ENCODE data around the gene MRPS24. TPM values are rescaled to one million over a fixed set of nuclear protein-coding genes. Genes with fewer than 3 reads are reported as not detected.

The MRPS24 gene
- total and polyA plus RNA-seq, 2 of the 13 experiments (the other 11 are each of a cell fraction or from before 2014, with no cell fraction given) = 135 to 162 TPM

GRCh38 chr7:43847496-43847895, 21.8 kb downstream of the MRPS24 start (continued):
- TF ChIP-seq ZNF768 (CRISPR knock-in tag; IDR thresholded peaks at IDR 0.05) (no peak), NRL (CRISPR knock-in tag; IDR thresholded peaks at IDR 0.05; ENCODE audit: borderline replicate concordance) (no peak)

- no peaks in the 10 kb centered on the region for H3K9me3 ChIP-seq (ENCODE audit: low read length)
- ATAC-seq (no peak), FAIRE-seq (no peak), DNase-seq (ENCODE audit: low spot score) (no peak)
- intact Hi-C loops (cut with micrococcal nuclease; ENCODE audit: unreplicated experiment) (no loop called here), in situ Hi-C loops (cut with HindIII; ENCODE audit: extremely low pct_ligation_motif_present, low pct_unique_long_range_greater_than_20kb) (loop anchor here (25.0 kb wide), 1 partner anchor 382 kb away; no protein-coding TSS in a partner anchor)
- H2AFZ ChIP-seq (ENCODE audit: low read length) = no peak overlapping the region
- peak; percentile 44; the same call in 1 of the 2 replicates for TF ChIP-seq CREB1 (IDR thresholded peaks at IDR 0.05)
- TF ChIP-seq CREB1 (CRISPR knock-in tag; IDR thresholded peaks at IDR 0.05) = no peak
- TF ChIP-seq ZNF460 (CRISPR knock-in tag; IDR thresholded peaks at IDR 0.05; ENCODE audit: borderline replicate concordance) = no peak
- no peaks in the 10 kb centered on the region for H3K36me3 ChIP-seq (replicated peaks in 1 of 2; ENCODE audit: control insufficient read depth in 1 of 2, insufficient read depth in 2 of 2, low read length in 2 of 2)
- H3K27me3 ChIP-seq (ENCODE audit: control insufficient read depth in 1 of 2, insufficient read depth in 2 of 2, low read length in 2 of 2) = no peaks in the 10 kb centered on the region
- POLR2A ChIA-PET = no interaction called here
- no peak overlapping the region for H3K9ac ChIP-seq (ENCODE audit: insufficient read depth, low read depth, low read length)
- no peaks in the 10 kb centered on the region for H3K79me2 ChIP-seq (ENCODE audit: insufficient read depth, low read length)
- H4K20me1 ChIP-seq (ENCODE audit: insufficient read depth, low read length) = no peaks in the 10 kb centered on the region
- CTCF ChIA-PET (ENCODE audit: low intra/inter-chr PET ratio, low total read pairs) = no interaction called here
- H3K4me1 ChIP-seq (ENCODE audit: insufficient read depth, low read length) = no peaks in the 10 kb centered on the region
- H3K4me3 ChIP-seq (replicated peaks in 1 of 3; ENCODE audit: insufficient read depth in 1 of 3, low read depth in 2 of 3, low read length in 3 of 3) = no peak overlapping the region
- no TSS peak for BruUV-seq (replicated peaks)
- H3K27ac ChIP-seq (ENCODE audit: extremely low read length, insufficient read depth, low read length) = no peak overlapping the region
- WGBS (ENCODE audit: low lambda C conversion rate) = 7% methylated on average over 2 of the region's 2 CpGs
- H3K4me2 ChIP-seq (ENCODE audit: low read depth, low read length) = no peak overlapping the region
Observed at GRCh38 chr7:43844662-43845061, 24.7 kb downstream of the MRPS24 start.

GRCh38 chr7:43844257-43844656, 25.1 kb downstream of the MRPS24 start:
- BruUV-seq (replicated peaks) = no TSS peak
- in situ Hi-C loops (cut with HindIII; ENCODE audit: extremely low pct_ligation_motif_present, low pct_unique_long_range_greater_than_20kb) (loop anchor here (25.0 kb wide), 1 partner anchor 382 kb away; no protein-coding TSS in a partner anchor), intact Hi-C loops (cut with micrococcal nuclease; ENCODE audit: unreplicated experiment) (no loop called here)
- WGBS (ENCODE audit: low lambda C conversion rate) = 0% methylated on average over 1 of the region's 2 CpGs
- ATAC-seq = no peak
- H4K20me1 ChIP-seq (ENCODE audit: insufficient read depth, low read length) = no peaks in the 10 kb centered on the region
- no peaks in the 10 kb centered on the region for H3K36me3 ChIP-seq (replicated peaks in 1 of 2; ENCODE audit: control insufficient read depth in 1 of 2, insufficient read depth in 2 of 2, low read length in 2 of 2)
- no peak overlapping the region for H3K9ac ChIP-seq (ENCODE audit: insufficient read depth, low read depth, low read length)
- no peaks in the 10 kb centered on the region for H3K27me3 ChIP-seq (ENCODE audit: control insufficient read depth in 1 of 2, insufficient read depth in 2 of 2, low read length in 2 of 2)
- H3K79me2 ChIP-seq (ENCODE audit: insufficient read depth, low read length) = no peaks in the 10 kb centered on the region
- H3K4me2 ChIP-seq (ENCODE audit: low read depth, low read length) = no peak overlapping the region
- no peak for FAIRE-seq
- TF ChIP-seq ZGPAT (CRISPR knock-in tag; IDR thresholded peaks at IDR 0.05) = no peak
- no peak for TF ChIP-seq ATF2 (CRISPR knock-in tag; IDR thresholded peaks at IDR 0.05)
- no peak for TF ChIP-seq ZNF713 (CRISPR knock-in tag; IDR thresholded peaks at IDR 0.05)
- TF ChIP-seq TEF (CRISPR knock-in tag; IDR thresholded peaks at IDR 0.05) = no peak
- no peak for TF ChIP-seq ZNF672 (CRISPR knock-in tag; IDR thresholded peaks at IDR 0.05)
- no peak for TF ChIP-seq ZFP36L1 (CRISPR knock-in tag; IDR thresholded peaks at IDR 0.05)
- TF ChIP-seq PBX3 (CRISPR knock-in tag; IDR thresholded peaks at IDR 0.05; ENCODE audit: borderline replicate concordance) = no peak
- TF ChIP-seq FOXP1 (IDR thresholded peaks at IDR 0.05) = no peak
- TF ChIP-seq FOXP1 (CRISPR knock-in tag; IDR thresholded peaks at IDR 0.05) = no peak
- no peak for TF ChIP-seq SIX1 (CRISPR knock-in tag; IDR thresholded peaks at IDR 0.05; ENCODE audit: borderline replicate concordance)
- DNase-seq (ENCODE audit: low spot score) = no peak
- H3K27ac ChIP-seq (ENCODE audit: extremely low read length, insufficient read depth, low read length) = no peak overlapping the region
- CTCF ChIA-PET (ENCODE audit: low intra/inter-chr PET ratio, low total read pairs) = no interaction called here
- no peak overlapping the region for H2AFZ ChIP-seq (ENCODE audit: low read length)
- no peaks in the 10 kb centered on the region for H3K9me3 ChIP-seq (ENCODE audit: low read length)
- POLR2A ChIA-PET = no interaction called here
- no peaks in the 10 kb centered on the region for H3K4me1 ChIP-seq (ENCODE audit: insufficient read depth, low read length)
- H3K4me3 ChIP-seq (replicated peaks in 1 of 3; ENCODE audit: insufficient read depth in 1 of 3, low read depth in 2 of 3, low read length in 3 of 3) = no peak overlapping the region

Data from HepG2 (cell line).